Lower leg skin (tissue), 3 donors: ENCODE measurements around the gene AJAP1.

Experiments
- POLR2A ChIP-seq, 2 donors: fragments of 450-650 bp; IDR thresholded peaks; one replicate each; pipeline ENCODE4 v1.6.1; 2016 to 2017; ENCODE audit warnings: antibody characterized with exemption in 2 of 2, mild to moderate bottlenecking in 1 of 2, moderate library complexity in 1 of 2
- TF ChIP-seq, protein P1 (sequence below), 3 donors: fragments of 450-650 bp; IDR thresholded peaks; one replicate each; pipeline ENCODE4 v1.5.1; 2016; ENCODE audit warnings: antibody characterized with exemption in 3 of 3, mild to moderate bottlenecking in 3 of 3, moderate library complexity in 2 of 3

DNA sequence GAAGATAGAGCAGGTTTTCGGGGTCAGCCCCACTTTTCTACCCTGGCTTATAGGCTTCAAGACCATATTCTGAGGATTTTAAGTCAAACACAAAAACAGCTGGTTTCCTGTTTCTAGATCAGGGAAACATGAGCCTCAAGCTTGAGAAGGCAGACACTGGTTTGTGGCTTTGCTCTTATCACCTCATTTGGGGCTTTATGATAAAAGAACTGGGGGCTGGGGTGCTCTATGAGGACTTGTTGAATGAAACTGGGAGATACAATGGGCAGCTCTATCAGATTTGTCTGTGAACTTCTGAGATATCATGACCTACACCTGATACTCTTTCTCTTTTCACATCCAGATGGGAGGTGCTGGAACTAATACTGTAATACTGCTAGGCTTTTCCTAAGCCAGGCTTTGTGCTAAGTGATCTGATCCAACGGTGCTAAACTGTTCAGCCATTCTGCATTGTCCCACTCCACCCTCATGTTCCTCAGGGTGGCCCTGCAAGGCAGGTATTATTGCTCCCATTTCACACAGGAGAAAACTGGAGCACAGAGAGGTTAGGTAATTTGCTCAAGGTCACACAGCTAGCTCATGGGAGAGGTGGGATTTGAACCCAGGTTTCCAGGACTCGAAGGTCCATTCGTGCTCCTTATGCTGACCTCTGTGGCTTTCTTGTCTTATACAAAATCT, 6.6 kb downstream of the AJAP1 start:
- TF ChIP-seq POLR2A (IDR thresholded peaks at IDR 0.05), result no peak
- TF ChIP-seq, protein P1, sequence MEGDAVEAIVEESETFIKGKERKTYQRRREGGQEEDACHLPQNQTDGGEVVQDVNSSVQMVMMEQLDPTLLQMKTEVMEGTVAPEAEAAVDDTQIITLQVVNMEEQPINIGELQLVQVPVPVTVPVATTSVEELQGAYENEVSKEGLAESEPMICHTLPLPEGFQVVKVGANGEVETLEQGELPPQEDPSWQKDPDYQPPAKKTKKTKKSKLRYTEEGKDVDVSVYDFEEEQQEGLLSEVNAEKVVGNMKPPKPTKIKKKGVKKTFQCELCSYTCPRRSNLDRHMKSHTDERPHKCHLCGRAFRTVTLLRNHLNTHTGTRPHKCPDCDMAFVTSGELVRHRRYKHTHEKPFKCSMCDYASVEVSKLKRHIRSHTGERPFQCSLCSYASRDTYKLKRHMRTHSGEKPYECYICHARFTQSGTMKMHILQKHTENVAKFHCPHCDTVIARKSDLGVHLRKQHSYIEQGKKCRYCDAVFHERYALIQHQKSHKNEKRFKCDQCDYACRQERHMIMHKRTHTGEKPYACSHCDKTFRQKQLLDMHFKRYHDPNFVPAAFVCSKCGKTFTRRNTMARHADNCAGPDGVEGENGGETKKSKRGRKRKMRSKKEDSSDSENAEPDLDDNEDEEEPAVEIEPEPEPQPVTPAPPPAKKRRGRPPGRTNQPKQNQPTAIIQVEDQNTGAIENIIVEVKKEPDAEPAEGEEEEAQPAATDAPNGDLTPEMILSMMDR (IDR thresholded peaks at IDR 0.05), result no peak
